Right atrium auricular region (tissue), 2 donors: ENCODE measurements around the gene PAX8. TPM values are rescaled to one million over a fixed set of nuclear protein-coding genes. Genes with fewer than 3 reads are reported as not detected.

Source experiments
- DNase-seq: peaks from one replicate; pipeline ENCODE4 v3.0.0-alpha.2; 2019; ENCODE audit warnings: low spot score
- H3K27ac ChIP-seq, 2 donors: fragments of 200-600 bp; sonication (generic); 1 replicate in 1 of 2; 2 replicates in 1 of 2; pipeline ENCODE4 v1.5.1; 2016 to 2019
- H3K27me3 ChIP-seq, 2 donors: fragments of 200-600 bp; sonication (generic); one replicate each; pipeline versions ENCODE4 v1.5.1 to v1.6.0; 2017 to 2019
- H3K36me3 ChIP-seq: fragments of 200-600 bp; sonication (generic); one replicate; pipeline ENCODE4 v1.5.1; 2016
- H3K4me1 ChIP-seq, 2 donors: fragments of 200-600 bp; sonication (generic); one replicate each; pipeline versions ENCODE4 v1.5.1 to v1.6.0; 2017 to 2019
- H3K4me3 ChIP-seq, 2 donors: fragments of 200-600 bp; sonication (generic); 1 replicate in 1 of 2; 2 replicates in 1 of 2; pipeline ENCODE4 v1.5.1; 2017 to 2019; ENCODE audit warnings: mild to moderate bottlenecking in 1 of 2, moderate library complexity in 1 of 2
- H3K9me3 ChIP-seq, 2 donors: fragments of 200-600 bp; sonication (generic); one replicate each; pipeline ENCODE4 v1.5.1; 2019
- total RNA-seq, 2 donors: library from RNA; depleted of rRNA; stranded (reverse); fragments of >200 nt; gene quantifications; one replicate each; pipeline ENCODE4 v1.1.0, GENCODE V29; 2016
- TF ChIP-seq, protein P1 (sequence below), 2 donors: fragments of 200-600 bp; sonication (generic); IDR thresholded peaks; one replicate each; pipeline ENCODE4 v1.5.1; 2019; ENCODE audit warnings: antibody characterized with exemption in 2 of 2

Gene PAX8
- total RNA-seq, 2 donors from 2014 or later = 0.37 to 1.2 TPM

DNA sequence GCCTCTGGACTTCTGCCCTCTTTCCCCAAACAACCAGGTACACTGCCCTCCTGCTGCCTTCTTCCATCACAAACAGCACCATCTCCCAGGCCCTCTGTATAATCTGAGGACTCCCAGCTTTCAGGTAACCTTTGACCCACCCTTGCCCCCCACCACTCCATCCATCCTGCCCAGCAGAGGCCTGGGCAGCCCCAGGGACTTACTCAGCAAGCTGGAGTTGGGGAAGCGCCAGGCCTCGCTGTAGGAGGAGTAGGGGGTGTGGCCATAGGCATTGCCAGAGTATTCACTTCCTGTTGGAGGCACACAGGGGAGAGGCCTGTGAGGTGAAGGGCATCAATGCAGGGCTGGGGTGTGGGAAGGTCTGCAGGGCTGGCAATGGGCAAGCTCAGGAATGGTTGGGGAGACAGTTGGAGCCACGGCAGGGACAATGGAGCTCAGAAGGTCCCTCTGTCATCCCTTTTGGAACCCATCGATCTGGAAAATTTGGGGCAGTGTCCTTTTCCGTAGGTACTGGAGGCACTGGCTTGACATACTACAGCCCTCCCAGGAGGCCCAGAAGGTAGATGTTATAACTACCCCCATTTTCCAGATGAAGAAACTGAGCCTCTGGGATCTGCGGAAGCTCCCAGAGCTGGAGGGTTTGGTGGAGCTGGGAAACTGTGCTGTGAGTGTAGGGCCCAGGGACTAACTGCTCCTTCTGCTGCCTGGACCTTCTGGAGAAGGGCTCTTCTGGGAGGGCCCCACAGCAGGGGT is 58.7 kb downstream of the PAX8 start:
- H3K27ac ChIP-seq = peak overlapping the region in 1 of 2 donors; percentile 40
- TF ChIP-seq, protein P1, sequence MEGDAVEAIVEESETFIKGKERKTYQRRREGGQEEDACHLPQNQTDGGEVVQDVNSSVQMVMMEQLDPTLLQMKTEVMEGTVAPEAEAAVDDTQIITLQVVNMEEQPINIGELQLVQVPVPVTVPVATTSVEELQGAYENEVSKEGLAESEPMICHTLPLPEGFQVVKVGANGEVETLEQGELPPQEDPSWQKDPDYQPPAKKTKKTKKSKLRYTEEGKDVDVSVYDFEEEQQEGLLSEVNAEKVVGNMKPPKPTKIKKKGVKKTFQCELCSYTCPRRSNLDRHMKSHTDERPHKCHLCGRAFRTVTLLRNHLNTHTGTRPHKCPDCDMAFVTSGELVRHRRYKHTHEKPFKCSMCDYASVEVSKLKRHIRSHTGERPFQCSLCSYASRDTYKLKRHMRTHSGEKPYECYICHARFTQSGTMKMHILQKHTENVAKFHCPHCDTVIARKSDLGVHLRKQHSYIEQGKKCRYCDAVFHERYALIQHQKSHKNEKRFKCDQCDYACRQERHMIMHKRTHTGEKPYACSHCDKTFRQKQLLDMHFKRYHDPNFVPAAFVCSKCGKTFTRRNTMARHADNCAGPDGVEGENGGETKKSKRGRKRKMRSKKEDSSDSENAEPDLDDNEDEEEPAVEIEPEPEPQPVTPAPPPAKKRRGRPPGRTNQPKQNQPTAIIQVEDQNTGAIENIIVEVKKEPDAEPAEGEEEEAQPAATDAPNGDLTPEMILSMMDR (IDR thresholded peaks at IDR 0.05) = no peak
- no peaks in the 10 kb centered on the region for H3K36me3 ChIP-seq
- no peak overlapping the region for H3K4me3 ChIP-seq
- no peaks in the 10 kb centered on the region for H3K27me3 ChIP-seq
- DNase-seq = no peak
- H3K4me1 ChIP-seq = peaks cover 0 to 33% of the 10 kb centered on the region in 2 donors
- H3K9me3 ChIP-seq = no peaks in the 10 kb centered on the region

- no peaks in the 10 kb centered on the region for H3K9me3 ChIP-seq
- no peak overlapping the region for H3K27ac ChIP-seq
- TF ChIP-seq, protein P1 (IDR thresholded peaks at IDR 0.05) = no peak
- no peak for DNase-seq
- peaks cover 0 to 33% of the 10 kb centered on the region in 2 donors for H3K4me1 ChIP-seq
- no peak overlapping the region for H3K4me3 ChIP-seq
- no peaks in the 10 kb centered on the region for H3K36me3 ChIP-seq
- no peaks in the 10 kb centered on the region for H3K27me3 ChIP-seq
Measured at GRCh38 chr2:113219525-113219888, 59.2 kb downstream of the PAX8 start.

GRCh38 chr2:113219092-113219441 is 59.7 kb downstream of the PAX8 start:
- H3K9me3 ChIP-seq = no peaks in the 10 kb centered on the region
- H3K36me3 ChIP-seq = no peaks in the 10 kb centered on the region

DNA sequence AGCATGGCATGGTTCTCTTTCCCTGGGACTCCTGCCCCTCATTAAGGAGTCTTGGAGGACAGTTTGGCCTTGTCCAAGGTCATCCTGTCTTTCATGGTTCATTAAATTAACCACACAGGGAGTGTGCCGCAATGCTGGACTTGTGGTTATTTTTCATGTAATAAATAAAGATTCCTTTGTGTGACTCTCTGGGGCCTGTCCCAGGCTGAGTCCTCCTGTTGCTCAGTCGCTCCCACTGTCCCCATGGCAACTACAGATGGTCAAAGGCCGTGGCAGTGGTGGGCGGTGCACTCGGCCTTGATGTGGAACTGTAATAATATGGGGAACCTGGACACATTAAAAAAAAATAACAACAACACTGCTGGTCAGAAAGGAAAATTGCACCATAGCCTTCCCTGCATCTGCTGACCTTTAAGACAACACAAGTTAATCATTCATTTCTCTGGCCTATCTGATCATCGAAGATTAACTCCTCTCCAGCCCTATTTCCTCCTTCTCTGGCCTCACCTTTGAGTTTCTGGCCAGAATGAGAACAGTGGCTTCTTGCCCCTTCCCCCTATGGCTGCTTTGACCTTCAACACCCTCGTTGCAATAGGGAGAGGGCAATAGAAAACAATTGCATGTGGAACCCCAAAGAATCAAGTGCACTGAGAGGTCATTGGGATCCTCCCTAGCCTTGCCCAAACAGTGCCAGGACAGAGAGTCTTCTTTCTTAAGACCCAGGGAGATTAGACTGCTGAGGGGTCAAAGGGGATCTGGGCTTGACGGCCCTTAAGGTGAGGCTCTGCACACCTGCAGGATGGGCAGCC is 60.2 kb downstream of the PAX8 start:
- H3K4me3 ChIP-seq = no peak overlapping the region

More at GRCh38 chr2:113219092-113219441, 59.7 kb downstream of the PAX8 start:
- TF ChIP-seq, protein P1 (IDR thresholded peaks at IDR 0.05) = no peak
- no peaks in the 10 kb centered on the region for H3K27me3 ChIP-seq
- peaks cover 0 to 33% of the 10 kb centered on the region in 2 donors for H3K4me1 ChIP-seq
- no peak for DNase-seq
- H3K4me3 ChIP-seq = no peak overlapping the region
- no peak overlapping the region for H3K27ac ChIP-seq

DNA sequence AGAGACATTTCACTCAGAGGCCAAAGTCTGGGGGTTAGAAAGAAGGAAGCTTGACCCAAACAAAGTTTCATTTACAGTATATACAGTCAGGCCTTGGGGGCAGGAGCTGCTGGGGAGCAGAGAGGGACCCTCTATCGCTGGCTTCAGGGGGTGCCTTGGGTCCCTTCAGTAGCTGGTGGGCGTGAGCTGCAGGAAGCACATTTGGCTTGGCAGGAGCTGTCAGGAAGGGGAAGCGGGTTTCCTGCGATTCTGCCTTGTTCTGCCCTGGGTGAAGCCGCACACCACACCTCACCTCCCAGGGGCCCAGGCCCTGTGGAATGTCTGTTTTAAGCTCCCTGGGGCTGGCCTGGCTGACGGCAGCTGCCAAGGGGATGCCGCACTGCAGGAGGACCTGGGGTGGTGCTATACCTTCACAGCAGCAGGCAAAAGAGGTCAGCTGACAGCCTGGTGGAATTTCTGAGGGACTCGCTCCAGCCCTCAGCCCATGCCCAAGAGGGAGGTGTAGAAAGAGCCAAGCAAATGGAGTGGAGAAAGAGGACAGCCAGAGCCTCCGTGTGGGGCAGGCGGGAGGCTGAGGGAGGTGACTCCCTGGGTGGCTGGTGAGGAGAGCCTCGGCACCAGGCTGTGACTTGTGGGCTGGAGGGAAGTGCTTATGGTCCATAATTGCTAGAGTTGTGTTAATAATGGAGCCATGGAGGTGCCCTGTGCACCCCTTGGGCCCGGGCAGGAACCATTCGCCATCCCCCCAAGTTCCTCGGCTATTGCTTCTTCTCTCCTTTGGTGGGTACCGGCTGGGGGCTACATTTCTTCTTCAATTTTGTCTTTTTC is 61.1 kb downstream of the PAX8 start:
- Histone ChIP-seq H3K9me3 (no peaks in the 10 kb centered on the region), H3K27ac (peak overlapping the region; percentile 68 to 73), H3K36me3 (no peaks in the 10 kb centered on the region), H3K27me3 (no peaks in the 10 kb centered on the region), H3K4me3 (no peak overlapping the region), H3K4me1 (peaks cover 0 to 37% of the 10 kb centered on the region in 2 donors)
- no peak for DNase-seq
- TF ChIP-seq, protein P1 (IDR thresholded peaks at IDR 0.05) = no peak

More for the DNA sequence above, 60.2 kb downstream of the PAX8 start:
- Histone ChIP-seq H3K9me3 (no peaks in the 10 kb centered on the region), H3K27ac (peak overlapping the region; percentile 68 to 73), H3K27me3 (no peaks in the 10 kb centered on the region), H3K4me1 (peaks cover 0 to 33% of the 10 kb centered on the region in 2 donors), H3K36me3 (no peaks in the 10 kb centered on the region)
- DNase-seq = peak; percentile 78
- TF ChIP-seq, protein P1 (IDR thresholded peaks at IDR 0.05) = no peak
